ENCODE data around the gene MYEOV.

DNA sequence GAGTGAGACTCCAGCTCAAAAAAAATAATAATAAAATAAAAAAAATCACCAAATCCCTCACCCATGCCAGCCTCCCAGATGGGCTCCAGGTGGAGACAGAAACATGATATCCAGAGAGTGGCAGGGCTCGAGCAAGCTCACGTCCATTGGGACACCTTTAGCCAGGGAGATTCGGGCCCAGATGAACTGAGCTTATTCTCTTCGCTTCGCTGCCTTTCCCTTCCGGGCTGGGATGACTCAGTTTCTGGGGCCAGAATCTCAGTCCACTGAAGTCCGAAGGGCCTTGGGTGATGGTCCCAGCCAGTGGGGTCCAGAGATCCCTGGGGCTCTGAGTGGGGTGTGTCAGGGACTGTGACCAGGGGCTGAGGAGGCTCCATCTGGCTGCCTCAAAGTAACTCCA lies 23.0 kb upstream of the MYEOV start:
- no peak for TF ChIP-seq CTCF (IDR thresholded peaks at IDR 0.05)
- TF ChIP-seq POLR2A (IDR thresholded peaks at IDR 0.05), result no peak

All from heart left ventricle (tissue), 13 donors.